Astrocyte (in vitro differentiated cells and primary cell): ENCODE data around the gene ELMO1.

Source experiments
- CTCF ChIP-seq: IDR thresholded peaks from 2 replicates; pipeline ENCODE4 v1.5.1; 2011; ENCODE audit warnings: low read depth, mild to moderate bottlenecking, inconsistent platforms, low read length, moderate library complexity; ENCODE audit not compliant: insufficient read depth
- EZH2 ChIP-seq: IDR thresholded peaks from 2 replicates; pipeline ENCODE4 v1.6.1; 2012; ENCODE audit warnings: mild to moderate bottlenecking, low read length, inconsistent platforms; ENCODE audit not compliant: insufficient read depth

GRCh38 chr7:36985866-36986400 is 462.7 kb downstream of the ELMO1 start:
- TF ChIP-seq CTCF (no peak), EZH2 (no peak)
